K562 (cell line): ENCODE data around the gene PPDPF. TPM values are rescaled to one million over a fixed set of nuclear protein-coding genes. Genes with fewer than 3 reads are reported as not detected.

Source experiments
- CEBPB ChIP-seq: fragments of 450-650 bp; IDR thresholded peaks from 2 replicates; pipeline ENCODE4 v1.6.1; 2016; ENCODE audit warnings: missing genetic modification characterization, missing compliant biosample characterization
- ELF4 ChIP-seq: fragments of 450-650 bp; formaldehyde crosslinking; IDR thresholded peaks from 2 replicates; pipeline ENCODE4 v1.4.0; 2022; ENCODE audit warnings: missing genetic modification characterization
- ZBTB40 ChIP-seq, 2 experiments: fragments of 450-650 bp in 1 of 2; sonication (generic) in 1 of 2; formaldehyde crosslinking in 1 of 2; IDR thresholded peaks; 2 replicates each; pipeline versions ENCODE4 v1.7.1 to v1.9.0; 2016 to 2022; ENCODE audit warnings: inconsistent platforms in 1 of 2, mild to moderate bottlenecking in 1 of 2, missing genetic modification reagents in 1 of 2
- ZNF253 ChIP-seq: fragments of 250-450 bp; sonication (Bioruptor Pico); conservative IDR thresholded peaks from 2 replicates; pipeline ENCODE4 v1.6.1; 2021; ENCODE audit warnings: mild to moderate bottlenecking
- ZNF274 ChIP-seq: IDR thresholded peaks from 2 replicates; pipeline ENCODE4 v1.6.1; 2011; ENCODE audit warnings: low read depth, mild to moderate bottlenecking, low read length, moderate library complexity, borderline replicate concordance
- polyA plus RNA-seq, 8 experiments: library from polyadenylated mRNA; depleted of rRNA in 4 of 8; stranded (reverse) in 5 of 8; unstranded in 3 of 8; fragments of >200 nt; fragmentation: Nextera tagmentation in 2 of 8; fragmentation: Illumina TruSeq in 1 of 8; extraction: Ambion mirVana in 2 of 8; extraction: Trizol in 1 of 8; gene quantifications; 2 replicates each; pipeline versions ENCODE4 v1.2.1 to v1.2.3, GENCODE V29; 2011 to 2014; ENCODE audit warnings: inconsistent platforms in 1 of 8, missing spikeins in 1 of 8
- total RNA-seq, 7 experiments: library from RNA; depleted of rRNA in 6 of 7; stranded (reverse); fragments of >200 nt in 6 of 7; fragmentation: Illumina TruSeq in 2 of 7; extraction: Trizol in 2 of 7; gene quantifications; 2 replicates each; pipeline versions ENCODE4 v1.2.1 to v1.2.3, GENCODE V29; 2011 to 2021; ENCODE audit warnings: low replicate concordance in 1 of 7

Gene PPDPF
- total and polyA plus RNA-seq, 9 of the 15 experiments (the other 6 are each of a cell fraction or from before 2014, with no cell fraction given): 0.77 to 233 (median 10.5) TPM

- peak; percentile 40; the same call in 1 of the 2 replicates for TF ChIP-seq ZBTB40 (IDR thresholded peaks at IDR 0.05)
- no peak for TF ChIP-seq ZBTB40 (CRISPR knock-in tag; IDR thresholded peaks at IDR 0.05)
- TF ChIP-seq ZNF274: no peak
- peak; percentile 67 for TF ChIP-seq CEBPB
- TF ChIP-seq ZNF253 (CRISPR knock-in tag): no peak
- no peak for TF ChIP-seq ELF4 (CRISPR knock-in tag)
Measured at GRCh38 chr20:63509088-63509564, 11.4 kb upstream of the PPDPF start (continued).
